MM.1S (cell line): ENCODE data around the gene OOSP1.

Experiments used
- DNase-seq: peaks from one replicate; pipeline ENCODE4 v3.0.0-alpha.2; 2015
- H2AFZ ChIP-seq: fragments of 300-600 bp; sonication (generic); 2 replicates; pipeline ENCODE4 v1.6.0; 2016; ENCODE audit warnings: antibody characterized with exemption, low read length
- H3F3A ChIP-seq: fragments of 300-600 bp; sonication (generic); 2 replicates; pipeline ENCODE4 v1.6.1; 2016; ENCODE audit warnings: mild to moderate bottlenecking, antibody characterized with exemption, low read length, moderate library complexity, mixed read lengths; ENCODE audit not compliant: insufficient read depth
- H3K27ac ChIP-seq: fragments of 300-600 bp; sonication (generic); 2 replicates; pipeline ENCODE4 v1.5.1; 2016; ENCODE audit warnings: mild to moderate bottlenecking, low read length
- H3K27me3 ChIP-seq: fragments of 300-600 bp; sonication (generic); replicated peaks from 2 replicates; pipeline ENCODE4 v1.6.0; 2016; ENCODE audit warnings: low read length; ENCODE audit not compliant: insufficient read depth
- H3K36me3 ChIP-seq: fragments of 300-600 bp; sonication (generic); replicated peaks from 2 replicates; pipeline ENCODE4 v1.6.1; 2016; ENCODE audit warnings: mild to moderate bottlenecking, low read length, mixed read lengths; ENCODE audit not compliant: insufficient read depth
- H3K4me1 ChIP-seq: fragments of 300-600 bp; sonication (generic); 2 replicates; pipeline ENCODE4 v1.6.1; 2016; ENCODE audit warnings: low read length, mixed read lengths
- H3K4me2 ChIP-seq: fragments of 300-600 bp; sonication (generic); 2 replicates; pipeline ENCODE4 v1.6.0; 2016; ENCODE audit warnings: low read depth, low read length
- H3K4me3 ChIP-seq: fragments of 300-600 bp; sonication (generic); 2 replicates; pipeline ENCODE4 v1.5.1; 2016; ENCODE audit warnings: low read length, mixed read lengths
- H3K79me2 ChIP-seq: fragments of 300-600 bp; sonication (generic); 2 replicates; pipeline ENCODE4 v1.6.1; 2016; ENCODE audit warnings: mixed run types, low read length, mixed read lengths
- H3K9ac ChIP-seq: fragments of 300-600 bp; sonication (generic); 2 replicates; pipeline ENCODE4 v1.6.1; 2016; ENCODE audit warnings: low read length, mixed read lengths
- H3K9me2 ChIP-seq: fragments of 300-600 bp; sonication (generic); replicated peaks from 2 replicates; pipeline ENCODE4 v1.6.1; 2016; ENCODE audit warnings: mild to moderate bottlenecking, low read length, mixed read lengths; ENCODE audit not compliant: insufficient read depth
- H3K9me3 ChIP-seq: fragments of 300-600 bp; sonication (generic); replicated peaks from 2 replicates; pipeline ENCODE4 v1.6.1; 2016; ENCODE audit warnings: mild to moderate bottlenecking, low read length, mixed read lengths; ENCODE audit not compliant: insufficient read depth
- H4K20me1 ChIP-seq: fragments of 300-600 bp; sonication (generic); 2 replicates; pipeline ENCODE4 v1.6.1; 2016; ENCODE audit warnings: mild to moderate bottlenecking, low read length, moderate library complexity, mixed read lengths; ENCODE audit not compliant: insufficient read depth
- CTCF ChIP-seq: fragments of 300-600 bp; sonication (generic); IDR thresholded peaks from 2 replicates; pipeline ENCODE4 v1.5.1; 2016; ENCODE audit warnings: antibody characterized with exemption, low read length, mixed read lengths
- EZH2 ChIP-seq: fragments of 300-600 bp; sonication (generic); optimal IDR thresholded peaks from 2 replicates; pipeline ENCODE3; 2017; ENCODE audit warnings: low read depth, mild to moderate bottlenecking, antibody characterized with exemption, low read length, mixed read lengths
- EZH2phosphoT487 ChIP-seq: fragments of 300-600 bp; sonication (generic); IDR thresholded peaks from 2 replicates; pipeline ENCODE4 v1.6.1; 2018; ENCODE audit warnings: antibody characterized with exemption, low read length

Gene OOSP1

DNA sequence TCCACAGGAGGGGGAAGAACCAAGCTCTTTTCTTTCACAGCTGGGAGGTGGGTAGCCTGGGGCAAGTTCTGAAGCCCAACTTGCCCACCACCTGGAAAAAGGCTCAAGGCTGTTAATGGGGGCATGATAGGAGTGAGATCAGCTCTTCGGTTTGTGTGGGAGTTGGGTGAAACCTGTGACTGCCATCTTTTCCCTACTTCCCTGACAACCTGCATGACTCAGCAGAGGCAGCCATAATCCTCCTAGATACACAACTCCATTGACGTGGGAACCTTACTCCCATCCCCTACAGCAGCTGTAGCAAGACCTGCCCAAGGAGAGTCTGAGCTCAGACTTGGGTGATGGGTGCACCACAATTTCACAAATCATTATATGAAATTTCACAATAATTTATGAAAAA is 65.5 kb downstream of the OOSP1 start:
- no peak overlapping the region for H2AFZ ChIP-seq
- H3K36me3 ChIP-seq = no peaks in the 10 kb centered on the region
- TF ChIP-seq EZH2 (no peak), EZH2phosphoT487 (no peak), CTCF (no peak)

DNA sequence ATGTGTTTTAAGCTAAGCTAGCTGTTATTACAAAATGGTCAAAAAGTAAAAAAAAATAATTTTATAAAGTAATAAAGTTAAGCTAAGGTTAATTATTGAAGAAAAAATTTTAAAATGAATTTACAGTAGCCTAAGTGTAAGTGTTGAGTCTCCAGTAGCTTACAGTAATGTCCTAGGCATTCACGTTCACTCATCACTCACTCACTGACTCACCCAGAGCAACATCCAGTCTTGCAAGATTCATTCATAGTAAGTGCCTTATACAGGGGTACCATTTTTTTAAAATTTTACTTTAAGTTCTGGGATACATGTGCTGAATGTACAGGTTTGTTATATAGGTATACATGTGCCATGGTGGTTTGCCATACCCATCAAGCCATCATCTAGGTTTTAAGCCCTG is 67.1 kb downstream of the OOSP1 start:
- no peak for DNase-seq
- no peaks in the 10 kb centered on the region for H3K4me1 ChIP-seq
- no peak overlapping the region for H3K9ac ChIP-seq
- no peaks in the 10 kb centered on the region for H3K27me3 ChIP-seq
- no peak overlapping the region for H3K4me3 ChIP-seq
- TF ChIP-seq CTCF = no peak
- no peak overlapping the region for H2AFZ ChIP-seq
- H3F3A ChIP-seq = no peaks in the 10 kb centered on the region
- no peak overlapping the region for H3K4me2 ChIP-seq
- H3K9me2 ChIP-seq = no peaks in the 10 kb centered on the region
- H3K79me2 ChIP-seq = no peaks in the 10 kb centered on the region
- H3K9me3 ChIP-seq = no peaks in the 10 kb centered on the region
- H3K27ac ChIP-seq = no peak overlapping the region
- no peaks in the 10 kb centered on the region for H4K20me1 ChIP-seq
- H3K36me3 ChIP-seq = no peaks in the 10 kb centered on the region

More for the DNA sequence above, 65.5 kb downstream of the OOSP1 start:
- Histone ChIP-seq H3K79me2 (no peaks in the 10 kb centered on the region), H3K9me3 (no peaks in the 10 kb centered on the region), H3K27ac (no peak overlapping the region), H3K4me3 (no peak overlapping the region), H3K9me2 (no peaks in the 10 kb centered on the region), H3K4me2 (no peak overlapping the region), H3K9ac (no peak overlapping the region), H3K27me3 (no peaks in the 10 kb centered on the region), H4K20me1 (no peaks in the 10 kb centered on the region), H3F3A (no peaks in the 10 kb centered on the region), H3K4me1 (no peaks in the 10 kb centered on the region)
- no peak for DNase-seq
